Measurements from ENCODE around the gene AKR1B15. TPM values are rescaled to one million over a fixed set of nuclear protein-coding genes. Genes with fewer than 3 reads are reported as not detected.

AKR1B15 gene
- total RNA-seq, 2 experiments from 2014 or later: not detected

GRCh38 chr7:134623193-134623592 lies 74.3 kb downstream of the AKR1B15 start:
- DNase-seq (no peak), ATAC-seq (no peak)
- no peak for TF ChIP-seq CTCF (IDR thresholded peaks at IDR 0.05)
- ChIA-PET CTCF (interaction anchor here (1.6 to 3.3 kb wide), 2 partner anchors 10 to 16 kb away, joined by 5 to 22 read pairs; no protein-coding TSS in a partner anchor), POLR2A (no interaction called here)
- Mint-ChIP-seq H3K9me3 (no peaks in the 10 kb centered on the region), H3K4me3 (no peak overlapping the region), H3K27ac (no peak overlapping the region), H3K27me3 (peaks cover 55% of the 10 kb centered on the region), H3K36me3 (ENCODE audit: low read depth) (no peaks in the 10 kb centered on the region), H3K4me1 (ENCODE audit: low read depth) (peaks cover 2% of the 10 kb centered on the region)
- intact Hi-C loops (cut with micrococcal nuclease): no loop called here

- Mint-ChIP-seq H3K27ac (no peak overlapping the region), H3K4me3 (no peak overlapping the region), H3K9me3 (no peaks in the 10 kb centered on the region), H3K27me3 (peaks cover 58% of the 10 kb centered on the region), H3K4me1 (ENCODE audit: low read depth) (peaks cover 2% of the 10 kb centered on the region), H3K36me3 (ENCODE audit: low read depth) (no peaks in the 10 kb centered on the region)
- intact Hi-C loops (cut with micrococcal nuclease): no loop called here
- ChIA-PET POLR2A (no interaction called here), CTCF (interaction anchor here (1.0 to 1.3 kb wide), 3 partner anchors 9 to 14 kb away, joined by 3 to 4 read pairs (median 4); no protein-coding TSS in a partner anchor)
- no peak for DNase-seq
- no peak for ATAC-seq
- no peak for TF ChIP-seq CTCF (IDR thresholded peaks at IDR 0.05)
Measured at GRCh38 chr7:134625550-134625949, 76.6 kb downstream of the AKR1B15 start.

- peaks cover 2% of the 10 kb centered on the region for H3K4me1 Mint-ChIP-seq (ENCODE audit: low read depth)
- ATAC-seq (no peak), DNase-seq (no peak)
- ChIA-PET CTCF (interaction anchor here (1.4 kb wide), 1 partner anchor 97 kb away, joined by 3 read pairs; no protein-coding TSS in a partner anchor), POLR2A (interaction anchor here (0.7 kb wide), 1 partner anchor 18 kb away, joined by 3 read pairs; no protein-coding TSS in a partner anchor)
- TF ChIP-seq CTCF (IDR thresholded peaks at IDR 0.05): no peak
- intact Hi-C loops (cut with micrococcal nuclease): no loop called here
- no peak overlapping the region for H3K27ac Mint-ChIP-seq
- H3K9me3 Mint-ChIP-seq: no peaks in the 10 kb centered on the region
- H3K4me3 Mint-ChIP-seq: no peak overlapping the region
- H3K27me3 Mint-ChIP-seq: peaks cover 51% of the 10 kb centered on the region
- H3K36me3 Mint-ChIP-seq (ENCODE audit: low read depth): no peaks in the 10 kb centered on the region
Measured at GRCh38 chr7:134627109-134627774, 78.3 kb downstream of the AKR1B15 start.

GRCh38 chr7:134627775-134628153 lies 78.9 kb downstream of the AKR1B15 start:
- Mint-ChIP-seq H3K4me3 (no peak overlapping the region), H3K9me3 (no peaks in the 10 kb centered on the region), H3K36me3 (ENCODE audit: low read depth) (no peaks in the 10 kb centered on the region), H3K27me3 (peaks cover 46% of the 10 kb centered on the region), H3K4me1 (ENCODE audit: low read depth) (peaks cover 2% of the 10 kb centered on the region), H3K27ac (no peak overlapping the region)
- ATAC-seq (no peak), DNase-seq (no peak)
- CTCF ChIA-PET: interaction anchor here (1.0 to 1.4 kb wide), 2 partner anchors 18 to 97 kb away, joined by 3 read pairs; no protein-coding TSS in a partner anchor
- intact Hi-C loops (cut with micrococcal nuclease): no loop called here
- TF ChIP-seq CTCF (IDR thresholded peaks at IDR 0.05): no peak
- POLR2A ChIA-PET: interaction anchor here (0.7 kb wide), 1 partner anchor 18 kb away, joined by 3 read pairs; no protein-coding TSS in a partner anchor

- H3K4me1 Mint-ChIP-seq (ENCODE audit: low read depth): peaks cover 5% of the 10 kb centered on the region
- H3K27me3 Mint-ChIP-seq: peaks cover 41% of the 10 kb centered on the region
- CTCF ChIA-PET: interaction anchor here (1.3 to 7.2 kb wide), 3 partner anchors 73 to 325 kb away, joined by 4 to 53 read pairs (median 40); no protein-coding TSS in a partner anchor
- H3K27ac Mint-ChIP-seq: no peak overlapping the region
- POLR2A ChIA-PET: interaction anchor here (0.9 kb wide), 1 partner anchor 17 kb away, joined by 3 read pairs; no protein-coding TSS in a partner anchor
- no peak for DNase-seq
- no peak for TF ChIP-seq CTCF (IDR thresholded peaks at IDR 0.05)
- H3K4me3 Mint-ChIP-seq: no peak overlapping the region
- ATAC-seq: no peak
- intact Hi-C loops (cut with micrococcal nuclease): no loop called here
- no peaks in the 10 kb centered on the region for H3K36me3 Mint-ChIP-seq (ENCODE audit: low read depth)
- no peaks in the 10 kb centered on the region for H3K9me3 Mint-ChIP-seq
Measured at GRCh38 chr7:134629445-134629844, 80.5 kb downstream of the AKR1B15 start.
